Measurements from ENCODE around the gene WLS.

The WLS gene

DNA sequence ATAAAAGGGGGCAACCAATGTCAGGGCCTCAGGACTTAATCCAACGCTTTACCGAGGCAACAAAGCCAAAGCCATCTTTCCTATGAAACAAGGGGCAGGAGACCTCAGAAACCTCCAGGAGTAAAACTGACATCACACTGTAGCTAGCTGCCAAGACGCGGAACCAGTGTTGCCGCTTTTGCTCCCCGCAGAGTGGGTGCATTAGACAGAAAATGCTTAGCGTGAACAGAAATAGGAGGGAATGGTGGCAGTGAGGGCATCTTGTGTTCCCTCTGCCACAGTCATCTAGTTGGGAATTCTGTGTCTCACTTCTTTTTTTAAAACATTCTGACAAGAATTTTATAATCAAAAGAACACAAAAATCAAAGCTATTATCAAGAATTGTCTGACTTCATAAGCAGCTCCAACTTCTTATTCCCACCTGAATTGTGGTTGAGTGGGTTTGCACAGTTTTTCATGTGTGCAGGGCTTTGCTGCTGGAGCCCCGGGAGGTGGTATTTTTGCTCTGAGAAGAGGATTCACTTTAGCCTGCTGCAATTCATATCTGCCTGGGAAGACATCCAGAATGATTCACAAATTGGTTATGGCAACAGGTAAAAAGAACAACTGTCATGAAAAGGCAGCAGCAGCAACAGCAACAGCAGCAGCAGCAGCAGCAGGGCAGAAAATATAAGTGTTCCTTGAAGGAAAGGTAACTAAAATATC, 99.7 kb downstream of the WLS start:
- H3K9me3 ChIP-seq (ENCODE audit: insufficient read depth, low read length), result no peaks in the 10 kb centered on the region
- no peak for TF ChIP-seq EZH2phosphoT487 (conservative IDR thresholded peaks at IDR 0.05; ENCODE audit: low read length)
- TF ChIP-seq, protein P1, sequence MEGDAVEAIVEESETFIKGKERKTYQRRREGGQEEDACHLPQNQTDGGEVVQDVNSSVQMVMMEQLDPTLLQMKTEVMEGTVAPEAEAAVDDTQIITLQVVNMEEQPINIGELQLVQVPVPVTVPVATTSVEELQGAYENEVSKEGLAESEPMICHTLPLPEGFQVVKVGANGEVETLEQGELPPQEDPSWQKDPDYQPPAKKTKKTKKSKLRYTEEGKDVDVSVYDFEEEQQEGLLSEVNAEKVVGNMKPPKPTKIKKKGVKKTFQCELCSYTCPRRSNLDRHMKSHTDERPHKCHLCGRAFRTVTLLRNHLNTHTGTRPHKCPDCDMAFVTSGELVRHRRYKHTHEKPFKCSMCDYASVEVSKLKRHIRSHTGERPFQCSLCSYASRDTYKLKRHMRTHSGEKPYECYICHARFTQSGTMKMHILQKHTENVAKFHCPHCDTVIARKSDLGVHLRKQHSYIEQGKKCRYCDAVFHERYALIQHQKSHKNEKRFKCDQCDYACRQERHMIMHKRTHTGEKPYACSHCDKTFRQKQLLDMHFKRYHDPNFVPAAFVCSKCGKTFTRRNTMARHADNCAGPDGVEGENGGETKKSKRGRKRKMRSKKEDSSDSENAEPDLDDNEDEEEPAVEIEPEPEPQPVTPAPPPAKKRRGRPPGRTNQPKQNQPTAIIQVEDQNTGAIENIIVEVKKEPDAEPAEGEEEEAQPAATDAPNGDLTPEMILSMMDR (IDR thresholded peaks at IDR 0.05; ENCODE audit: insufficient read depth, low read length, poor library complexity, severe bottlenecking), result no peak
- no peaks in the 10 kb centered on the region for H3F3A ChIP-seq (ENCODE audit: insufficient read depth)
- H2AFZ ChIP-seq (ENCODE audit: low read depth, low read length, severe bottlenecking), result no peak overlapping the region
- no peak overlapping the region for H3K27ac ChIP-seq (ENCODE audit: low read depth, low read length)
- H3K9ac ChIP-seq (ENCODE audit: low read length), result no peak overlapping the region
- no peaks in the 10 kb centered on the region for H3K79me2 ChIP-seq (ENCODE audit: insufficient read depth, low read length)
- H4K20me1 ChIP-seq (ENCODE audit: low read depth, low read length), result no peaks in the 10 kb centered on the region
- no peak overlapping the region for H3K4me2 ChIP-seq (ENCODE audit: low read depth, low read length, poor library complexity, severe bottlenecking)
- no peak overlapping the region for H3K4me3 ChIP-seq (ENCODE audit: insufficient read depth, low read length, poor library complexity, severe bottlenecking)
- H3K36me3 ChIP-seq (ENCODE audit: low read length), result no peaks in the 10 kb centered on the region
- no peaks in the 10 kb centered on the region for H3K9me2 ChIP-seq (replicated peaks; ENCODE audit: insufficient read depth, low read length)
- H3K27me3 ChIP-seq (ENCODE audit: low read length), result no peaks in the 10 kb centered on the region

DNA sequence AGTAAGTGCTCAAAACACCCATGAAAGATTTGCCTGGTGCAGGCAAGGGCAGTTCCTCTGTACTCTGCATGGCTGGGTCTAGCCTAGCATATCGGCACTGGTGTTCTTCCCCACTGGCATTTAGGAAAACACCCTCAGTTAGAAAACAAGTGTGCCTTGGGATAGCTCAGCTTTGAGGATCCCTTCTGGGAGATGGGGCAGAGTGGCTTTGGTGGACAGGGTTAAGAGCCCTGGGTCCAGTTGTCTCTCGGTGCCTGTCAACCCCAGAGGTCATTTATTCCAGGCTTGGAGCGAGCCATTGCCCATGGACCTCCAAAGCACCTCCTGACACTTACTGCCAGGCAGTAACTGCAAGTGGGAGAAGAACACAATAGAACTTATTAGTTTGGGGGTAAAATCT, 101.1 kb downstream of the WLS start:
- Histone ChIP-seq H3K9ac (ENCODE audit: low read length) (no peak overlapping the region), H3K4me3 (ENCODE audit: insufficient read depth, low read length, poor library complexity, severe bottlenecking) (no peak overlapping the region), H3K9me2 (replicated peaks; ENCODE audit: insufficient read depth, low read length) (no peaks in the 10 kb centered on the region), H4K20me1 (ENCODE audit: low read depth, low read length) (no peaks in the 10 kb centered on the region), H2AFZ (ENCODE audit: low read depth, low read length, severe bottlenecking) (no peak overlapping the region), H3K9me3 (ENCODE audit: insufficient read depth, low read length) (no peaks in the 10 kb centered on the region), H3K79me2 (ENCODE audit: insufficient read depth, low read length) (no peaks in the 10 kb centered on the region), H3K4me2 (ENCODE audit: low read depth, low read length, poor library complexity, severe bottlenecking) (no peak overlapping the region), H3F3A (ENCODE audit: insufficient read depth) (no peaks in the 10 kb centered on the region), H3K27ac (ENCODE audit: low read depth, low read length) (no peak overlapping the region), H3K36me3 (ENCODE audit: low read length) (no peaks in the 10 kb centered on the region), H3K27me3 (ENCODE audit: low read length) (no peaks in the 10 kb centered on the region)
- no peak for TF ChIP-seq EZH2phosphoT487 (conservative IDR thresholded peaks at IDR 0.05; ENCODE audit: low read length)
- TF ChIP-seq, protein P1 (IDR thresholded peaks at IDR 0.05; ENCODE audit: insufficient read depth, low read length, poor library complexity, severe bottlenecking), result no peak

DNA sequence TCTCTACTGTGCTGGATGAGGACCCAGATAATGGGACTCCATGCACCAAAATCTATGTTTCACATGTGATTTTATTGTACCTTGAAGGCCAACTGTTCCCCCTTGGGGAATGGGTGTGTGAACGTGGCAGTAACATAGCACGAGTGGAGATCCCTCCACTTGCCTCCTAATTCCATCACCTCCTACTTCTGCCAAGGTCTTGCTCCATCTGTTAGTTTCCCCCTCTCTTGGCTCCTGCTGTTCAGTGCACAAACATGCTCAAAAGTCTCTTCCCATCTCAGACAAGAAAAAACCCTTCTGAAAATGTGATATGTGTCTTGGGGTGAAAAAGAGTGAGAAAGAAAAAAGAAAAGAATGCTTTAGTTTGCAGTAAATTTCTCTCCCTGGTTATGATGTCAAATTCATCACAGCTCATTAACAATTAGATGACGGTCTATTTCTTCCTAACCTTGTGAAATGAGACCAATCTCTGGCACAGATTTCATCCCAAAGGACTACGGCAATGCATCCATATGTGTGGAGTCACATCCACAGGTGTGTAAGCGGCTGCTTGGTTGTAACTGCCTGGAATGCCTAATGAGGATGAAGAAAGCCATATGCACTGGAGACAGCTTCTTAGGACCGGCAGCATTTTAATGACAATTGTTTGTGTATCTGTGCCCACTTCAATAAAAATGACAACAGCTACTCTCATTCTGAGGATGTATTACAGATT, 102.6 kb downstream of the WLS start:
- Histone ChIP-seq H3K27ac (ENCODE audit: low read depth, low read length) (no peak overlapping the region), H3K36me3 (ENCODE audit: low read length) (no peaks in the 10 kb centered on the region), H3K9me2 (replicated peaks; ENCODE audit: insufficient read depth, low read length) (no peaks in the 10 kb centered on the region), H4K20me1 (ENCODE audit: low read depth, low read length) (no peaks in the 10 kb centered on the region), H3F3A (ENCODE audit: insufficient read depth) (no peaks in the 10 kb centered on the region), H3K9ac (ENCODE audit: low read length) (no peak overlapping the region), H3K27me3 (ENCODE audit: low read length) (no peaks in the 10 kb centered on the region), H2AFZ (ENCODE audit: low read depth, low read length, severe bottlenecking) (no peak overlapping the region), H3K79me2 (ENCODE audit: insufficient read depth, low read length) (no peaks in the 10 kb centered on the region), H3K9me3 (ENCODE audit: insufficient read depth, low read length) (no peaks in the 10 kb centered on the region), H3K4me3 (ENCODE audit: insufficient read depth, low read length, poor library complexity, severe bottlenecking) (no peak overlapping the region), H3K4me2 (ENCODE audit: low read depth, low read length, poor library complexity, severe bottlenecking) (no peak overlapping the region)
- TF ChIP-seq, protein P1 (IDR thresholded peaks at IDR 0.05; ENCODE audit: insufficient read depth, low read length, poor library complexity, severe bottlenecking), result no peak
- no peak for TF ChIP-seq EZH2phosphoT487 (conservative IDR thresholded peaks at IDR 0.05; ENCODE audit: low read length)

Data from SU-DHL-6 (cell line).